ENCODE data around the gene ZNF230. TPM values are rescaled to one million over a fixed set of nuclear protein-coding genes. Genes with fewer than 3 reads are reported as not detected.

Gene ZNF230
- total and polyA plus RNA-seq, 2 donors (not counting 3 experiments of a cell fraction or from before 2014, with no cell fraction given), result 1.4 to 2.9 TPM

DNA sequence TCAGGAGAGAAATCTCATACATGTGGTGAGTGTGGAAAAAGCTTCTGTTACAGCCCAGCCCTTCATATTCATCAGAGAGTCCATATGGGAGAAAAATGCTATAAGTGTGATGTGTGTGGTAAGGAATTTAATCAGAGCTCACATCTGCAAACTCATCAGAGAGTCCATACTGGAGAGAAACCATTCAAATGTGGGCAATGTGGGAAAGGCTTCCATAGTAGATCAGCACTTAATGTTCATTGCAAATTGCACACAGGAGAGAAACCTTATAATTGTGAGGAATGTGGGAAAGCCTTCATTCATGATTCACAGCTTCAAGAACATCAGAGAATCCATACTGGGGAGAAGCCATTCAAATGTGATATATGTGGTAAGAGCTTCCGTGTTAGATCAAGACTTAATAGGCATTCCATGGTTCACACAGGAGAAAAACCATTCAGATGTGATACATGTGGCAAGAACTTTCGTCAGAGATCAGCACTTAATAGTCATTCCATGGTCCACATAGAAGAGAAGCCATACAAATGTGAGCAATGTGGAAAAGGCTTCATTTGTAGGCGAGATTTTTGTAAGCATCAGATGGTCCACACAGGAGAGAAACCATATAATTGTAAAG is 36.6 kb upstream of the ZNF230 start:
- Histone ChIP-seq H4K20me1 (replicated peaks; ENCODE audit: control insufficient read depth, extremely low read depth, insufficient read depth, low read length) (no peaks in the 10 kb centered on the region), H3K36me3 (ENCODE audit: control insufficient read depth in 2 of 2, extremely low read depth in 1 of 2, insufficient read depth in 2 of 2, low read length in 2 of 2) (peaks cover 8 to 13% of the 10 kb centered on the region in 2 experiments), H3K79me2 (ENCODE audit: control insufficient read depth, insufficient read depth, low read length) (no peaks in the 10 kb centered on the region), H3K4me2 (ENCODE audit: insufficient read depth, low read length) (no peak overlapping the region), H3K4me3 (replicated peaks in 1 of 3; ENCODE audit: insufficient read depth in 1 of 3, low read depth in 1 of 3, low read length in 3 of 3) (no peak overlapping the region), H3K9me1 (replicated peaks; ENCODE audit: control insufficient read depth, extremely low read depth, insufficient read depth, low read length) (no peaks in the 10 kb centered on the region), H3K9me3 (replicated peaks; ENCODE audit: control insufficient read depth, insufficient read depth, low read length) (peaks cover 38% of the 10 kb centered on the region), H3K9ac (replicated peaks; ENCODE audit: extremely low read depth, insufficient read depth, low read length) (no peak overlapping the region), H2AFZ (ENCODE audit: low read depth, low read length) (no peak overlapping the region), H3K27me3 (ENCODE audit: control insufficient read depth in 2 of 2, insufficient read depth in 2 of 2, low read length in 2 of 2) (no peaks in the 10 kb centered on the region), H3K27ac (ENCODE audit: insufficient read depth, low read depth, low read length) (no peak overlapping the region), H3K4me1 (ENCODE audit: control insufficient read depth, extremely low read depth, insufficient read depth, low read length) (no peaks in the 10 kb centered on the region)
- intact Hi-C loops (cut with micrococcal nuclease) (no loop called here), dilution Hi-C loops (cut with MboI; ENCODE audit: extremely low pct_ligation_motif_present, low sequenced_read_pairs) (no loop called here)
- FAIRE-seq (no peak), DNase-seq (ENCODE audit: low read depth, low spot score) (no peak)
- ChIA-PET POLR2A (no interaction called here), CTCF (no interaction called here)
- TF ChIP-seq MYC (IDR thresholded peaks at IDR 0.05; ENCODE audit: low read depth, low read length), result no peak
- no peak for TF ChIP-seq EZH2 (IDR thresholded peaks at IDR 0.05; ENCODE audit: borderline replicate concordance, low read depth, low read length, severe bottlenecking)
- no peak for TF ChIP-seq GATA2 (IDR thresholded peaks at IDR 0.05; ENCODE audit: insufficient read depth, insufficient read length, low read depth, low read length)
- TF ChIP-seq, protein P1, sequence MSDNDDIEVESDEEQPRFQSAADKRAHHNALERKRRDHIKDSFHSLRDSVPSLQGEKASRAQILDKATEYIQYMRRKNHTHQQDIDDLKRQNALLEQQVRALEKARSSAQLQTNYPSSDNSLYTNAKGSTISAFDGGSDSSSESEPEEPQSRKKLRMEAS (IDR thresholded peaks at IDR 0.05; ENCODE audit: insufficient read depth, insufficient read length), result no peak
- no peak for TF ChIP-seq JUN (IDR thresholded peaks at IDR 0.05; ENCODE audit: borderline replicate concordance, insufficient read depth, insufficient read length, low read depth)
- TF ChIP-seq POLR2AphosphoS5 (IDR thresholded peaks at IDR 0.05; ENCODE audit: insufficient read depth, low read depth, low read length), result no peak
- TF ChIP-seq FOS (IDR thresholded peaks at IDR 0.05; ENCODE audit: borderline replicate concordance, insufficient read depth, low read length), result no peak
- TF ChIP-seq, protein P2, sequence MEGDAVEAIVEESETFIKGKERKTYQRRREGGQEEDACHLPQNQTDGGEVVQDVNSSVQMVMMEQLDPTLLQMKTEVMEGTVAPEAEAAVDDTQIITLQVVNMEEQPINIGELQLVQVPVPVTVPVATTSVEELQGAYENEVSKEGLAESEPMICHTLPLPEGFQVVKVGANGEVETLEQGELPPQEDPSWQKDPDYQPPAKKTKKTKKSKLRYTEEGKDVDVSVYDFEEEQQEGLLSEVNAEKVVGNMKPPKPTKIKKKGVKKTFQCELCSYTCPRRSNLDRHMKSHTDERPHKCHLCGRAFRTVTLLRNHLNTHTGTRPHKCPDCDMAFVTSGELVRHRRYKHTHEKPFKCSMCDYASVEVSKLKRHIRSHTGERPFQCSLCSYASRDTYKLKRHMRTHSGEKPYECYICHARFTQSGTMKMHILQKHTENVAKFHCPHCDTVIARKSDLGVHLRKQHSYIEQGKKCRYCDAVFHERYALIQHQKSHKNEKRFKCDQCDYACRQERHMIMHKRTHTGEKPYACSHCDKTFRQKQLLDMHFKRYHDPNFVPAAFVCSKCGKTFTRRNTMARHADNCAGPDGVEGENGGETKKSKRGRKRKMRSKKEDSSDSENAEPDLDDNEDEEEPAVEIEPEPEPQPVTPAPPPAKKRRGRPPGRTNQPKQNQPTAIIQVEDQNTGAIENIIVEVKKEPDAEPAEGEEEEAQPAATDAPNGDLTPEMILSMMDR (IDR thresholded peaks at IDR 0.05; ENCODE audit: extremely low read depth in 1 of 2, insufficient read depth in 1 of 2, low read depth in 1 of 2, low read length in 2 of 2), result no peak
- TF ChIP-seq POLR2A (IDR thresholded peaks at IDR 0.05; ENCODE audit: low read depth, low read length), result no peak
- BruUV-seq (replicated peaks), result no TSS peak

Data from endothelial cell of umbilical vein (primary cell).